ENCODE results near the gene SRL. TPM values are rescaled to one million over a fixed set of nuclear protein-coding genes. Genes with fewer than 3 reads are reported as not detected.

SRL gene
- total and polyA plus RNA-seq, 2 of the 8 experiments (the other 6 are each of a cell fraction or from before 2014, with no cell fraction given), result 0.05 TPM; not detected in 1

DNA sequence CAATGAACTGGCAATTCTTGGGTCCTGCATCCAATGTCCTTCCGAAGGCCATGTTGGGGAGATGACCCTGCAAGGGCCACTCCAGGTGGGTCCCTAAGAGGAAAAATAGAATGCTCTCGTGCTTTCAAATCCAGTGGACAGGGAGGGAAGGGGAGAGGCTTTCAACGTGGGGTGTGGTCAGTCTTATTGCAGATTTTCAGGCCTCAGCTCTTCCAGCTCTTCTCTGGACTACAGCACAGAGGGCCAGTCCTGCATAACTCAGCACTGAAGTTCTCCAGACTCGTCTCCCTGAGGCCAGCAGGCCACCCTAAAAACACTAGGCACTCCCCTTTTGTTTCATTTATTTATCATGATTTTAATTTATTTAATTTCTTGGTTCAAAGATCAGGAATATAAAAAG is 43.1 kb downstream of the SRL start:
- Histone ChIP-seq H3K36me3 (ENCODE audit: control insufficient read depth in 2 of 4, insufficient read depth in 4 of 4, low read length in 3 of 4) (no peaks in the 10 kb centered on the region), H3K79me1 (ENCODE audit: low read depth, low read length) (no peaks in the 10 kb centered on the region), H3K9me3 (ENCODE audit: insufficient read depth in 2 of 2, low read depth in 1 of 2, low read length in 1 of 2) (no peaks in the 10 kb centered on the region), H3K27ac (ENCODE audit: low read depth, low read length) (no peak overlapping the region), H3K9ac (replicated peaks in 1 of 4; ENCODE audit: extremely low read depth in 1 of 4, low read depth in 3 of 4, low read length in 3 of 4) (no peak overlapping the region), H3K4me3 (ENCODE audit: extremely low read depth in 1 of 4, insufficient read depth in 2 of 4, low read depth in 3 of 4, low read length in 4 of 4) (no peak overlapping the region), H4K5ac (ENCODE audit: insufficient read length, low read depth, low read length) (no peak overlapping the region), H2AFZ (ENCODE audit: low read length) (no peak overlapping the region), H2BK120ac (replicated peaks; ENCODE audit: low read depth, low read length) (no peak overlapping the region), H4K91ac (replicated peaks; ENCODE audit: insufficient read length, low read length) (no peak overlapping the region), H2BK12ac (ENCODE audit: low read depth, low read length) (no peak overlapping the region), H3K4ac (replicated peaks; ENCODE audit: insufficient read length, low read depth, low read length) (no peak overlapping the region), H2BK5ac (ENCODE audit: low read depth, low read length) (no peak overlapping the region), H3K4me2 (ENCODE audit: insufficient read depth in 1 of 2, low read depth in 2 of 2, low read length in 2 of 2) (no peak overlapping the region), H2AK5ac (ENCODE audit: low read depth, low read length) (no peak overlapping the region), H4K8ac (ENCODE audit: extremely low read depth, insufficient read depth, low read length) (no peak overlapping the region), H3K23me2 (ENCODE audit: low read depth, low read length) (no peaks in the 10 kb centered on the region), H3K14ac (ENCODE audit: insufficient read length) (no peak overlapping the region), H2BK20ac (ENCODE audit: low read length) (no peak overlapping the region), H3K18ac (ENCODE audit: extremely low read depth, low read length) (no peak overlapping the region), H3K56ac (replicated peaks; ENCODE audit: insufficient read length, low read depth, low read length) (no peak overlapping the region), H2BK15ac (ENCODE audit: low read length) (no peak overlapping the region), H3K79me2 (ENCODE audit: control insufficient read depth in 1 of 2, insufficient read depth in 2 of 2, low read length in 2 of 2) (no peaks in the 10 kb centered on the region), H3K4me1 (replicated peaks in 1 of 4; ENCODE audit: control insufficient read depth in 3 of 4, insufficient read depth in 4 of 4, low read length in 3 of 4) (peaks cover 0 to 6% (median 1%) of the 10 kb centered on the region in 4 experiments; a peak in 4 of 7 replicates), H3K23ac (ENCODE audit: insufficient read length) (no peak overlapping the region), H4K20me1 (replicated peaks in 1 of 2; ENCODE audit: control insufficient read depth in 1 of 2, insufficient read depth in 2 of 2, low read length in 2 of 2) (no peaks in the 10 kb centered on the region), H3K27me3 (replicated peaks in 1 of 4; ENCODE audit: control insufficient read depth in 3 of 4, extremely low read depth in 1 of 4, insufficient read depth in 3 of 4, low read length in 3 of 4) (no peaks in the 10 kb centered on the region)
- 82% methylated on average over 4 of the region's 4 CpGs; no CpG with 5 or more reads in 1 of the 2 experiments for WGBS, 2 experiments (ENCODE audit: extremely low coverage in 1 of 2, insufficient coverage in 1 of 2, insufficient read length in 1 of 2, insufficient replicate concordance in 2 of 2, low coverage in 1 of 2, low lambda C conversion rate in 2 of 2, missing lambda C conversion rate in 1 of 2)
- FAIRE-seq, result no peak
- DNase-seq (ENCODE audit: low read depth in 1 of 2, low spot score in 2 of 2), result no peak
- no peak for TF ChIP-seq BACH1 (IDR thresholded peaks at IDR 0.05; ENCODE audit: low read length)
- TF ChIP-seq, protein P1, sequence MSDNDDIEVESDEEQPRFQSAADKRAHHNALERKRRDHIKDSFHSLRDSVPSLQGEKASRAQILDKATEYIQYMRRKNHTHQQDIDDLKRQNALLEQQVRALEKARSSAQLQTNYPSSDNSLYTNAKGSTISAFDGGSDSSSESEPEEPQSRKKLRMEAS (IDR thresholded peaks at IDR 0.05), result no peak
- no peak for TF ChIP-seq ATF2 (IDR thresholded peaks at IDR 0.05; ENCODE audit: low read length)
- TF ChIP-seq TAF7 (optimal IDR thresholded peaks at IDR 0.05; ENCODE audit: borderline replicate concordance, low read depth, low read length), result no peak
- no peak for TF ChIP-seq HDAC2 (IDR thresholded peaks at IDR 0.05; ENCODE audit: borderline replicate concordance in 1 of 2, low read depth in 2 of 2, low read length in 2 of 2)
- no peak for TF ChIP-seq KDM5A (IDR thresholded peaks at IDR 0.05; ENCODE audit: low read length)
- TF ChIP-seq SIN3A (conservative IDR thresholded peaks at IDR 0.05 in 1 of 2, IDR thresholded peaks at IDR 0.05 in 1 of 2; ENCODE audit: low read depth in 1 of 2, low read length in 2 of 2), result no peak
- TF ChIP-seq POU5F1 (IDR thresholded peaks at IDR 0.05; ENCODE audit: low read depth, low read length), result no peak
- no peak for TF ChIP-seq EGR1 (IDR thresholded peaks at IDR 0.05; ENCODE audit: borderline replicate concordance, low read depth, low read length)
- no peak for TF ChIP-seq TCF12 (IDR thresholded peaks at IDR 0.05; ENCODE audit: low read depth, low read length)
- no peak for TF ChIP-seq EZH2 (IDR thresholded peaks at IDR 0.05; ENCODE audit: low read depth, low read length, severe bottlenecking)
- POLR2A ChIA-PET (ENCODE audit: partially characterized antibody), result interaction anchor here (0.9 kb wide), 1 partner anchor 15 kb away, joined by 3 read pairs; no protein-coding TSS in a partner anchor
- CTCF ChIA-PET (ENCODE audit: partially characterized antibody), result interaction anchor here (0.6 to 2.9 kb wide), 5 partner anchors 55 to 358 kb away, joined by 3 to 7 read pairs (median 4); no protein-coding TSS in a partner anchor

All from H1 (cell line).